HG02852 (cell line): ENCODE results near the gene MDK.

Source experiments
- ATAC-seq: cut with Tn5 transposase; IDR thresholded peaks from one replicate; pipeline ENCODE4 v1.9.1; 2021; ENCODE audit warnings: mild to moderate bottlenecking, moderate library complexity; ENCODE audit not compliant: unreplicated experiment

The MDK gene

DNA sequence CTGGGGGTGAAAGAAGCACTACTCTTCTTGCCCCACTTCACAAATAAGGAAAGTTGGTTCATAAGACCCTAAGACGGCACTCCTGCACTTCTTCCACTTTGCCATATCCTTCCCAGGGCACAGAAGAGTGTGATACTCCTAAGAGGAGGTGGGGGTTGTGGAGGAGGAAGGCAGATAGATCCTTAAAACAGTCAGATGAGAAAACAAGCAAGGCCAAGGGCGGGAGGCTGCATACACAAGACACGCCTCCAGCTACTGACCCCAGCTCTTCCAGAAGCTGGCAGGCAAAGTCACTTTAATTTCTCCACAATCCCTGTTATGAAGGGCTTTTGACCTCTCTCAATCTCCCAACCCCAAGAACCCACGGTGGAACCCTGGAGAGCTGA, 11.8 kb downstream of the MDK start:
- ATAC-seq = no peak

DNA sequence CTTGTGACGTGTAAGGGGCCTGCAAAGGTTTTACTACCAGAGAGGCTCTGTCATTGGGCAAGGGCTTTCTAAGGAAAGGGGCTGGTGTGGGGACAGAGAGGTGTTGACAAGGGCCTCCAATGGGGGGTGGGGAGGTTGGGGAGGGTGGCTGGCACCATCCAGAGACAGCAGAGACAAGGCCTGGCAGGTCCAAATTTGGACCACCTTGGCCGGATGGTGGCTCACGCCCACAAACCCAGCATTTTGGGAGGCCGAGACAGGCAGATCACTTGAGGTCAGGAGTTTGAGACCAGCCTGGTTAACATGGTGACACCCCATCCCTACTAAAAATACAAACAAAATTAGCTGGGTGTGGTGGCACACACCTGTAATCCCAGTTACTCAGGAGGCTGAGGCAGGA, 12.3 kb downstream of the MDK start:
- ATAC-seq = no peak

DNA sequence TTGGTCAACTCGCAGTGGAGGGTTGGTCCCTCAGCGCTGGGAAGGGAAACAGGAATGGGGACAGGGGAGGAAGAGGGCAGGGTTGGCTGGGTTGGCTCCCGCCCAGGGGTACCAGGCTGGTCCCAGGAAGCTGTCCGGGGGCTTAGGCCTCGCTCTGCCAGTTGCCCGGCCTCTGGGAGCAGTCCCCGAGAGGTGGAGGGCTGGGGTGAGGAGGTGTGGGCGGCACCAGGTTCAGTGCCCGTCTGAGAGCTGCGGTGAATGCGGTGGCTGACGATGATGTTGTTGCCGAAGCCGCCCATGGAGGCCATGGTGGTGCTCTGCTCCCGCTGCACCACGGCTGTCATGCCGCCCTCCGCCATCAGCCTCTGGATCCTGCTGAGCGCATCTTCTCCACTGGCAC, 16.1 kb downstream of the MDK start:
- ATAC-seq = no peak

DNA sequence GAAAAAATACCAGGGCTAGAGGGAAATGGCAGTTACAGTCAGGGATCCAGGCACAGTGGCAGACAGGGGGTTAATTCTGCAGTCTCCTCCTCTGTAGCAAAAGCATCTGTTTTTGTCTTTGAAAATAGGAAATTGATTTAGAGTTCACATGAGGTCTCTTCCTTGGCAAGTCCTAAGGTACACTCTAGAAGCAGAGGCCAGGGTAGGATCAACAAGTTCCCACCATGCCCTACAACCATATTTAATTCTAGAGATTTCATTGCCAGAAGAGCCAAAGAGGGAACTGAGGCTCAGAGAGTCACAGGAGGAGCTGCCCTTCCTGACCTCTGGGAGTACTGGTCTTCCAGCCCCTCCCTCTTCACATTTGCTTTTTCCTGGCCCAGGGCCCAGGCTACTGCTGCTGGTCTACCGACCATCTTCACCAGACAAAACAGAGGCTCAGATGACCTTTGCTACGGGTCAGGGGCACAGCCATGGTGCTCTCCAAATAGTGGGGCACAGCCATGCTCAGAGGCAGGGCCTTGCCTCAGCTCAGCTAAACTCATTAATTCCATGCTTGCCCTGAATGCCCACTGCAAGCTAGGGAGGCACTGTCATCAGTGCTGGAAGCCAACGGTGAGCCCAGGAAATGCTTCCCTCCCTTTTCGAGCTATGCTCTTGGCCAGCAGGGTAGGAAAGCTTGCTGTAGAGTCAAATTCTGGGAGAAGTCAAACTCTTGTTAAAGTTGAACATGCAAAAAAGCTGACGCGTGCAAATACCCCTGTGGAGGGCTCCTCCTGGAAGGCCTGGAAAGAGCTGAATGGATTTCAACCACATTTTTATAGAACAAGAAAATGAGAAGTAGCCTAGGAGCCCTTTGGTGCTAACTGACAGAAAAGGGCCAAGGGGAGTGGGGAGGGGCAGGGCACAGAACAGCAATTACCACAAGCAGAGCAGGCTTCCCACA, 21.8 kb downstream of the MDK start:
- no peak for ATAC-seq

DNA sequence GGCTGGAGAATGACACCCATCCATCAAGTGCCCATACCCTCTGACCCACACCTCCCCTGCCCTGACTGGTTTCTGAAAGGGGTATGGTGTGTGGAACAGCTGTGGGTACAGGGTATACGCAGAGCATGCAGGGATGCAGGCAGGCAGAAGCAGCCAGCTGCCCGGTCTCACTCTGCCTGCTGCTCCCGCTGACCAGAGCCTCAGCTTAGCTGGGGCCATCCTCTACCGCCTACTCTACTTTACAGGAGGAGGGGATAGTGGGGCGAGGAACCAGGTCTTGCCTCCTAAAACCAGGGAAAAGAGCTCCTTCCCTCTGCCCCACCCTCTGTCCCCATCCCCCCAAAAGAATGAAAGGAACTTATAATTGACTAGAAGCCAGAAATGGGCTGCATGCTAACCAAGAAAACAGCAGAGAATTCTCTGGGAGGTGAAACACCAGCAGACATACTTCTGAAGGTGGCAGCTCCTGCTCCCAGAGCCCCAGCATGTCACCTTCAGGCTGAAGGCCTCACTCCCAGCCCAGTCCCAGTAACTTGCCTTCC, 23.1 kb downstream of the MDK start:
- no peak for ATAC-seq

DNA sequence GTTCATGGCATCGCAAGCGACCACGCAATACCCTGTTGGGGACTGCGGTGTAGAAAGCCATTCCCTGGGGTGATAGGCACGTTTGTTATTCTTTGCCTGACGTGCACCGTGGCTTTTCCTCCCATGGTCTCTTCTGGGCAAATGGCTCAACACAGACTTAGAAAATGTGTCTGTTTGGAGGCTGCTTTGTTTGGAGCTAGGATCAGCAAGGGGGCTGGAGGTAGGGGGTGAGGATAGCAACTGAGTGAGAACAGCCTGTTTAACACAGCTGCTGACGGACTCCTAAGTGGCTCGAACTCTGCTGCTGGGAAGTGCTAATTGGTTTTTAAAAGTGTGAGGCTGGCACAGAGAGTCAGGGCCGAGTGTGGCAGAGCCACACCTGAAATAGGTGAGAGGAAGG, 26.2 kb downstream of the MDK start:
- no peak for ATAC-seq

DNA sequence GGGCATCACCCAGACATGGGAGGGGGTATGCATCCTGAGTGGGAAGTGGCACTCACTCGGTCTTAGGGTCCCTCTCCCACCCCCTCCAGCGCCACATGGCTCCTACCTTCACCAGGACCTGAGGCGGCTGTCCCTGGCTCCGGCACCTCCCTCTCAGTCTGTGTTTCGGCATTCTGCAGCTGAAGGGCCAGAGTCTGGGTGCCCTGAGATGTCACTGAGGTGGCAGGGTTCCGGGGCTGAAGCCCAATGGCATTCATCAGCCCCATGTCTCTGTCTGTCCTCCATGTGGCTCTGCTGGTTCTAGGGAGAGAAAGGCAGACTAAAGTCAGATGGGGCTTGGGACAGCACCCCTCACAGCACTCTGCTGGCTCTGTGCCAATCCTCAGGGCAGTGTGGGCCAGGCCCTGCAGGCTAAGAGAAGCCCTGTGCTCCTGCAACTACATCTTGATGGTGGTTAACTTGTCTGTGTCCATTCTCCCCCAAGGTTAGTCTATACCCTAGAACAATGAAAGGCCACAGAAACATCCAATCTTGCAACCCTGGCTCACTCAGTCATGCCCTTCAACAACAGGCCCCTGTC, 27.0 kb downstream of the MDK start:
- ATAC-seq = no peak

DNA sequence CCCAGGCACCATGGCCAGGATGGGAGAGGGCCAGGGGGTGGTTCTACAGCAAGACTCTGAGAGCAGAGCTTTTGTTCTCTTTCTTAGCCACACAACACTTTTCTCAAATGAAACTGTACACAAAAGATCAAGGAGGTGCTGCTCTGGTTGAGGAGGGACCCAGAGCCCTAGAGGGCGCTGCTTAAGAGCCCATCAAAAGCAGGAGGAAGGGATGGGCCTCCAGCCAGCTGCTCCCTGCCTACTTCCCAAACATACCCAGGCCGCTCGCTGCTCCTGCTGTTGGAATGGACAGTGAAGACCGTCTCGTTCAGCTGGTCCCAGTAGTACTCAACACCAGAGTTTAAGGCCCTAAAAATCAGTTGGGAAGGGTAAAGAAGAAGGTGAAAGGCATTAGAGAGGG, 28.6 kb downstream of the MDK start:
- no peak for ATAC-seq

DNA sequence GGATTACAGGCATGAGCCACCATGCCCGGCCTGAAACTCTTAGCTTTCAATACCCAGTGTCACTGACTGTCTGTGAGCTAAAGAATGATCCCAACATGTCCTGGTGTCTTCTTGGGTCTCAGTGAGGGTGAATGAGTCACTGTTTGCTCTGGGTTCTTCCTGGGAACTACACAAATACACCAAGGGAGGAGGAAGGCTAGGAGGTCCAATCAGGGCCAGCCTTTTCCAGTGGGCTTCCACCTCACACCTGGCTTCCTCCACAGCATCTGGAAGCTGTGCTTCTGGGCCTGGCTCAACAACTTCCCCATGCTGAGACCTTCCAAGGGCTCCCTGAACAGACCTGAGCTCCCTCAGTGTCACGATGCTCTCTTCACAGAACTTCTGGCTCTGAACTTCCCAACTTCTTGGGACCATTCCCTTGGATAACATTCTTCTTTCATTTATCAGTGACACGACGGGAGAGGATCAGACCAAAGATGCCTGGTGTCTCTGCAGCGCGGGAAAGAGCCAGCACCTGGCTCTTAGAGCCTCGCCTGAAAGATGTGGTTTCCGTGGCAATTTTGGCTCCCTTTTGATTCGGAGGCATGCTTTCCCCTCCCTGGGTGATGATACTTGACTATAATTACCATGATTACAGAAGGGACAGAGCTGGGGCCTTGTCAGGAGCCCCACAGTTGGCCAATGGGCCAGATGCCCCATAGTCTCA, 32.4 kb downstream of the MDK start:
- ATAC-seq = no peak

DNA sequence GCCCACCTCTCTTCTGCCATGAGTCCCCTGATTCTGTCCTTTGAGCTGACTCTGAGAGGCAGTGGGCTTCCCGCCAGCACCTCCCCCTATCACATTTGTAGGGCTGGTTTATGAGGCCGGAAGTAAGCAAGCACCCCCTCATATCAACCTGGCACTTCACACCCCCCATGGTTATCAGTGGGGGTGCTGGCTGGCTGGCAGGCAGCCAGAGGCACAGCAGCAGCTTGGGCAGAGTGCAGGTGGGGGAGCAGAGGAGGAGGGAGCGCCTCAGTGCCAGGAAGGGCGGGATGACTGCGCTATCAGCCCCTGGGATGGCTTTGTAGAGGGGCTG, 33.0 kb downstream of the MDK start:
- ATAC-seq = no peak

DNA sequence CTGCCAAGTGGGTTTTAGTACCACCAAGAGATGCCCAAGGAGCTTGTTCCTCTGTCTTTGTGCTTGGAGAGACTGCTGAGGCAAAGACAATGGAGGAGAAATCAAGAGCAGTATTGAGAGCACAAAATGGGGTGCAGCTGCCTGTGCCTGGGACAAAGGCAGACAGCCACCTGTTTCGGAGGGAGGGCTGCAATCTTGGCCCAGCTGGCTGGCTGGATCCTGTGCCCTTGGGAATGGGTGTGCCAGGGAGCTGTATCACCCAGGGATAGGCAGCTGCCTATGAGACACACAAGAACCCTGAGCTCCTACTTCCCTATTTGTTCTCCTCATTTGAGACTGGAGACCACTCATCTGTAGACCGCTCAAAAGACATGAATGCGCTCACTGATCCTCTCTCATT, 33.4 kb downstream of the MDK start:
- no peak for ATAC-seq

DNA sequence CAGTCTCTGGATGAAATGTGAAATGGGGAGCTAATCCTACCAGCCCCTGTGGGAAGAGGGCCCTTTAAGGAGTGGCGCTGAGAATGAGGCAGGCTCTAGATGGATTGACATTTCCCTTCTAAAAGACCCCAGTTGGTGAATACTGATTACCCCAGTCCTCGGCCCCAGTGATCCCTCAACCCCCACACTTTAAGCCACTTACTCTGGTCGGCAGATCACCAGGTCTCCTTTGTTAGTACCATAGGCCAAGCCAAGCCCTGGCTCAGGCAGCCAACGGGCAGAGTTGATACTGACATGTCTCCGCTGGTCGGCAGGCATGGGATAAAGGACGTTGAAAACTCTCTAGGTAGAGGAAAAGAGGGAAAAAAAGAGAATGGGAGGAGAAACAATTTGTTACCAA, 36.2 kb downstream of the MDK start:
- ATAC-seq = no peak

DNA sequence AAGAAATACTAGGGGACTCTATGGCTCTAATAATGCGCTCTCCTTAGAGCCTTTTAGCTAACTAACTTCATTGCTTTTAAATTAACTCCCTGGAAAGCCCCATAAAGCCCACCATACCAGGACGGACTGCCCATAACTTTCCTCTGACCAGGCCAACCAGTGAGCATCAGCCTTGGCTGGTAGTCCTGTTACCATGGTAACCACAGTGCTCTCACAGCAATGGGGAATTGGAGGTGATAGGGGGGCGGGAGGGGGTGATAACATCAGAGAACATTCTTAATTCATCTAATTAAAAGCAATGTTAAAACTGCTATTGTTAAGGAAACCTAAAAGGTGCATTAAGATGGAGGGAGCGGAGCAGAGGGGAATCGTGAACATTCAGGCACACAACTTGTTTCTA, 37.3 kb downstream of the MDK start:
- ATAC-seq = no peak

DNA sequence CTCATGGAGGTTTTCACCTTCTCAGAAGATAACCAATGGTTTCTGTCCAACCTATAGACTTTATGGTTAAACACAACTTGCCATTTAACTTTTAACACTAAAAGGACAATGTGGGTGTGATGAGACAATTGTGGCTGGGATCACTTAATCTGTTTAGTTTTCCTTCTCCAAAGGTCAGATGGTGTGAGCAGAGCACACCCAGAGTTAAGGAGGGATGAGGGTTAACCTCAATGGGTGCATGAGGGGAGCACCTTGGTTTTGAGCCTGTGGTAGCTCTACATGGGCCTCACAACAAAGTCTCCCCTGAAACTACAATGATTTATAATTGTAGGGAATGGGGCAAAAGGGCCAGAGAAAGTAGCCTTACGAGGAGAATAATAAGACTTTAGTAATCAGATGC, 39.0 kb downstream of the MDK start:
- no peak for ATAC-seq

DNA sequence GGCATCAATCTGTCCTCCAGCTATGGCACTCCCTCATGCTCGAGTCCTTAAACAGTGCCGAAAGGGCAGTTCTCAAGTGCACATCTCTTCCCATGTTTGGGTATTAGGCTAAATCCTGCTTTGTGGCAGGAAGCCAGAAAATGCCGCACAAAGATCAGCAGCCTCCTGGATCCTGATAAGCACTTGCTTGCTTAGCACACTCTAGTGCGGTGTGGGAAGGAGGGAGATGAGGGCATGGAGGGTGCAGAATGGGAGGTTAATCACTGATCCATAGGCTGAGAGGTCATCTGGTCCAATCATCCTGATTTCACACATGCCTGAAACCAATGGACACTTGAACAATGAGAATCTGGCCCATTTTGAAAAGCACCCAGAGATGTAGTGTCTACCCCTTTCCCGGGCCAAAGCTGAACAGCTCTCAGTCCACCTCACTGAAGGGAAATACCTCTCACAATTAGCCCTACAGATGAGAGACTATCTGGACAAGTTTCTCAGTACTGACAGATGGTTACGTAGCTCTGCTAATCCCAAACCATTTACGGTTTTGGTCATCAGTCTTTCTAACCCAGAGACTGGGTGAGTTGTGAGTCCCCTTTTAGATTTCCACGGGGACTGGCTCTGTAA, 39.9 kb downstream of the MDK start:
- ATAC-seq = no peak

DNA sequence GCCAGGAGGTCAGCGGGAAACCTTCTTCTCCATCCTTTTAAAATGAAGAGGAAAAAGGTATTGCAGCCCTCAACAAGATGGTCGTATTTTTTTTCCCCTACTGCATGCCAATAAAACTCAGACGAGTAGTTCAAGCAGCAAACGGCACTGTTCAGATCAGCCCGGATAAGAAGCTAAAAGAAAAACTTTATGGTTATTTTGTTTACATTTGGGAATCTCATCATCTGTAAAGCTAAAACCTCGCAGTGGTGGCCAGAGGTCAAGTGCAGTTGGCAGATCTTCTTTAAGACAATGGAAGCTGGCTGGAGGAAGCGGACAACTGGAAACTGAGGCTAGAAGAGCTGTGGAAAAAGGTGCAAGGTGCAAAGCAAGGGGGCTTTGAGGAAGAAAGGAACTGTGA, 41.1 kb downstream of the MDK start:
- no peak for ATAC-seq

DNA sequence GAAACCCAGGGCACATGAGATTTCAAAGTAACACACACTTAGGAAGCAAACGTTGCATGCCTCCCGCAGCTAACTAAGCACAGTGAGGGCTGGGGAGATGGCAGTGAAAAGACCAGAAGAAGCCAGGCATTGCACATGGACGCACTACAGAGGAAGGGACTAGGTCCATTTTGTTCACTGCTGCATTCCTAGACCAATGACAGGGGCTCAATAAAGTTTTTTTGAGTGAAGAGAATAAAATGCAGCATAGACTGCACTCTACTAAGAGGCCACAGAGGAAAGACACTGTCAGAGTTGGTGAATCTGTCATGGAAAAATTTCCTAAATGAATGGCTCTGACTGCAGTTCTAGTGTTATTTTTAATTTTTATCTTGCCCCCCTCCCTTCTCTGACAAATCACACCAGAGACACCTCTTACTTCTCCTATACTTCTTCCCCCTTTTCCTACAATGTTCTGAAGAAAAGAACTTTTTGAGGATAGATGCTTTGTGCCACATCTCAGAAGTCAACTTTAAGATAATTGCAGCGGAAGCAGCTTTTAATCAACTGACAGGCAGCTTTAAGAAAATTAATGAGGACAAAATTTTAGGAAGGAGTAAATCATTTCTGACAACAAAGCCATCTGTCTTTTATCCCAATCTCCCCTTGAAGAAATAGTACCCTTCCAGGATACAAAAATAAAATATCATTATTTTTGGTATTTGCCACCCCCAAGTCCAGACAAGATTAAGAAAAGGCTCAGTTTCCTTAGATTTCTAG, 44.9 kb downstream of the MDK start:
- no peak for ATAC-seq

DNA sequence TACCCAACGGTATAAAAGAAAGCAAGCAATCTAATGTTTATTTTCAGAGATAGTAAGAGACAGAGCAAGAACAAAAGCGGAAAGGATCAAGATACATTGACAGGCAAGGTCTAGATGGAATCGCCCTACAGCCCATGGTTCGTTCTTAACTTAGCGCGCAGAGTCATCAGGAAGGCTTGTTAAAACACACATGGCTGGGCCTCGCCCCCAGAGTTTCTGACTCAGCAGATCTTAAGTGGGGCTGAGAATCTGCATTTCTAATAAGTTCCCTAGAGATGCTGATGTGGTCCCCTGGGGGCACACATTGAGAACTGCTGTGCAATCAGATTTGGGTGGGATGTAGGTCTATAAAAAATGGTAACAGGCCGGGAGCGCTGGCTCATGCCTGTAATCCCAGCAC, 45.9 kb downstream of the MDK start:
- no peak for ATAC-seq

DNA sequence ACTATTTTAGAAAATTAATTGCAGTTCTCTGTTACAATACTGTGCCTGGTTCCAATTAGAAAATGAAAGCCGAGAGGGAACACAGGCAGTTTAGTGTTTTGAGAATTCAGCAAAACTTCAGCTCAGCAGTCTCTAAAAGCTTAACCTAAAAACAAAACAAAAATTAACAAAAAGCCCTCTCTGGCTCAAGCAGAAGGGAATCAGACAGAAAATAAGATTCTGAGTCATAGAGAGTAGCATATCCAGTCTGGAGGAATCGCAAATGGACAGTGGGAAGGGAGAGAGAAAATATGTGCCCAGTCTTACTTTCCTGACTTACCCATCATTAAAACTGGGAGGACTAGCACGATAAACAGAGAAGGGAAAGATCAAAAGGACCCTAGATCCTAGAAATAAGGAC, 48.2 kb downstream of the MDK start:
- ATAC-seq = no peak

DNA sequence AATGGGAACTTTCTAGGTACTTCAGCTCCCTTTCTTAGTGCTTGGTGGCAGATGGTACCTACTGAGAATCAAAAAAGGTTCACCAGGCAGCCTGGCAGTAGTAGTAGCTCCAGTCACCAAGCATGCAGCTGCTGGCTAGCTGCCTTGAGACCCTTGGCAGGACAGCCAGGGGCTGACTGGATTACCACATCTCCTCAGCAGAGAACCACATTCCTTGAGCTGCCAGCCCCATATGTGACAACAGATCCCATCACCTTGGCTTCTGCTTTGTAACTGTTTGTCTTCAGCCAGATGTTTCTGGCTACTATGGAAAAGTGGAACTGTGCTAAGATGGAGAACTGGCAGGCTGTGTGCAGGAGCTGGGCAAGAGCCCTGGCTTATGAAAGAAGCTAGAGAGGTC, 49.7 kb downstream of the MDK start:
- ATAC-seq = no peak
